B cell (primary cell): ENCODE measurements around the gene CIBAR2. TPM values are rescaled to one million over a fixed set of nuclear protein-coding genes. Genes with fewer than 3 reads are reported as not detected.

Experiments
- ATAC-seq: fragments of 200-7000 bp; cut with Tn5 transposase; one replicate; pipeline ENCODE4 v1.10.0; 2021; ENCODE audit warnings: low read depth, mild to moderate bottlenecking, moderate number of reproducible peaks, moderate library complexity
- CTCF ChIA-PET: fragments of 350-600 bp; sonication (Branson Sonifier 250); formaldehyde crosslinking; loops from one replicate; lab custom pipeline; 2021; ENCODE audit warnings: antibody characterized with exemption, inconsistent platforms; lab: Charles Lee
- POLR2A ChIA-PET: fragments of 350-600 bp; sonication (Branson Sonifier 250); formaldehyde crosslinking; loops from one replicate; lab custom pipeline; 2021; ENCODE audit warnings: antibody characterized with exemption; lab: Charles Lee
- DNase-seq: peaks from one replicate; pipeline ENCODE4 v3.0.0; 2013
- H2AFZ ChIP-seq: 2 replicates; pipeline ENCODE4 v1.6.1; 2012; ENCODE audit warnings: mild to moderate bottlenecking, low read depth, low read length; ENCODE audit not compliant: insufficient read depth, poor library complexity, severe bottlenecking
- H3K27ac ChIP-seq, 2 donors: 1 replicate in 1 of 2; 2 replicates in 1 of 2; pipeline ENCODE4 v1.5.1; 2012 to 2013; ENCODE audit warnings: low read length in 2 of 2, mild to moderate bottlenecking in 2 of 2, moderate library complexity in 1 of 2
- H3K27me3 ChIP-seq, 4 experiments: fragments of 200-600 bp in 1 of 4; sonication (generic) in 1 of 4; replicated peaks in 1 of 4; 1 replicate in 2 of 4; 2 replicates in 2 of 4; pipeline versions ENCODE4 v1.6.1 to v1.7.0; 2013 to 2016; ENCODE audit warnings: low read length in 3 of 4, mild to moderate bottlenecking in 2 of 4, mixed read lengths in 1 of 4, moderate library complexity in 1 of 4; ENCODE audit not compliant: insufficient read depth in 4 of 4, control insufficient read depth in 3 of 4; ENCODE audit errors: control extremely low read depth in 1 of 4
- H3K36me3 ChIP-seq, 2 experiments: replicated peaks in 1 of 2; 1 replicate in 1 of 2; 2 replicates in 1 of 2; pipeline versions ENCODE4 v1.6.1 to v1.7.1; 2013; ENCODE audit warnings: low read length in 1 of 2; ENCODE audit not compliant: insufficient read depth in 2 of 2, control insufficient read depth in 1 of 2; ENCODE audit errors: control extremely low read depth in 1 of 2, extremely low read depth in 1 of 2
- H3K4me1 ChIP-seq, 2 donors: fragments of 200-600 bp in 1 of 2; sonication (generic) in 1 of 2; 1 replicate in 1 of 2; 2 replicates in 1 of 2; pipeline versions ENCODE4 v1.5.1 to v1.6.1; 2013 to 2017; ENCODE audit warnings: low read length in 2 of 2; ENCODE audit not compliant: control insufficient read depth in 2 of 2, insufficient read depth in 2 of 2
- H3K4me2 ChIP-seq: replicated peaks from 2 replicates; pipeline ENCODE3; 2012; ENCODE audit warnings: mild to moderate bottlenecking, low read depth, low read length; ENCODE audit not compliant: poor library complexity, severe bottlenecking
- H3K4me3 ChIP-seq, 5 experiments: fragments of 200-600 bp in 1 of 5; sonication (generic) in 1 of 5; 1 replicate in 3 of 5; 2 replicates in 2 of 5; pipeline versions ENCODE4 v1.5.1 to v1.7.0; 2011 to 2016; ENCODE audit warnings: low read length in 4 of 5, mild to moderate bottlenecking in 4 of 5, low read depth in 2 of 5, control low read depth in 1 of 5, moderate library complexity in 1 of 5; ENCODE audit not compliant: insufficient read depth in 1 of 5; ENCODE audit errors: control extremely low read depth in 1 of 5, extremely low read depth in 1 of 5
- H3K79me2 ChIP-seq: fragments of 200-600 bp; sonication (generic); one replicate; pipeline ENCODE4 v1.6.0; 2016; ENCODE audit warnings: low read length; ENCODE audit not compliant: control insufficient read depth, insufficient read depth
- H3K9ac ChIP-seq: fragments of 200-600 bp; sonication (generic); 2 replicates; pipeline ENCODE4 v1.6.1; 2017; ENCODE audit warnings: mild to moderate bottlenecking, low read length, moderate library complexity
- H3K9me3 ChIP-seq, 3 donors: one replicate each; pipeline versions ENCODE4 v1.6.1 to v1.7.1; 2013; ENCODE audit warnings: low read length in 2 of 3; ENCODE audit not compliant: control insufficient read depth in 2 of 3, insufficient read depth in 1 of 3; ENCODE audit errors: control extremely low read depth in 1 of 3
- H4K20me1 ChIP-seq: 2 replicates; pipeline ENCODE4 v1.6.0; 2012; ENCODE audit warnings: mild to moderate bottlenecking, low read length; ENCODE audit not compliant: insufficient read depth, control insufficient read depth, poor library complexity, severe bottlenecking
- H3K27ac Mint-ChIP-seq: one replicate; pipeline ENCODE4 v1.8.0; 2021; ENCODE audit warnings: mixed read lengths
- H3K27me3 Mint-ChIP-seq: one replicate; pipeline ENCODE4 v1.8.0; 2021; ENCODE audit warnings: mixed read lengths
- H3K4me1 Mint-ChIP-seq: one replicate; pipeline ENCODE4 v1.8.0; 2021; ENCODE audit warnings: mixed read lengths
- H3K4me3 Mint-ChIP-seq: one replicate; pipeline ENCODE4 v1.8.0; 2021; ENCODE audit warnings: mixed read lengths
- H3K9me3 Mint-ChIP-seq: one replicate; pipeline ENCODE4 v1.8.0; 2022; ENCODE audit warnings: mixed read lengths; ENCODE audit not compliant: insufficient read depth
- EZH2 ChIP-seq: IDR thresholded peaks from 2 replicates; pipeline ENCODE4 v1.6.1; 2012; ENCODE audit warnings: borderline replicate concordance, low read depth, mild to moderate bottlenecking, moderate library complexity, low read length; ENCODE audit not compliant: insufficient read depth, poor library complexity, severe bottlenecking
- WGBS: methylation state at CpG from one replicate; pipeline ENCODE4 v1.1.5; 2013; ENCODE audit warnings: missing lambda C conversion rate; ENCODE audit not compliant: insufficient coverage; 5-methylcytosine and 5-hydroxymethylcytosine counted together
- intact Hi-C: fragments of 100-400 bp; cut with micrococcal nuclease; formaldehyde crosslinking; loops from one replicate; pipeline ENCODE4 v1.10.0; 2022
- polyA plus RNA-seq: library from polyadenylated mRNA; depleted of rRNA; stranded (reverse); fragments of >200 nt; gene quantifications from 2 replicates; pipeline ENCODE4 v1.2.3, GENCODE V29; 2012
- total RNA-seq, 2 donors: library from RNA; stranded (reverse); fragments of 120-200 nt in 1 of 2; gene quantifications; 1 replicate in 1 of 2; 2 replicates in 1 of 2; pipeline versions ENCODE4 v1.2.3 to v1.2.4, GENCODE V29; 2013 to 2022
- TF ChIP-seq, protein P1 (sequence below): fragments of 200-600 bp; IDR thresholded peaks from one replicate; pipeline ENCODE4 v1.8.0; 2022; ENCODE audit warnings: antibody characterized with exemption, mild to moderate bottlenecking

The CIBAR2 gene
- total and polyA plus RNA-seq, 2 donors (not counting 1 experiment from before 2014, with no cell fraction given) = not detected

DNA sequence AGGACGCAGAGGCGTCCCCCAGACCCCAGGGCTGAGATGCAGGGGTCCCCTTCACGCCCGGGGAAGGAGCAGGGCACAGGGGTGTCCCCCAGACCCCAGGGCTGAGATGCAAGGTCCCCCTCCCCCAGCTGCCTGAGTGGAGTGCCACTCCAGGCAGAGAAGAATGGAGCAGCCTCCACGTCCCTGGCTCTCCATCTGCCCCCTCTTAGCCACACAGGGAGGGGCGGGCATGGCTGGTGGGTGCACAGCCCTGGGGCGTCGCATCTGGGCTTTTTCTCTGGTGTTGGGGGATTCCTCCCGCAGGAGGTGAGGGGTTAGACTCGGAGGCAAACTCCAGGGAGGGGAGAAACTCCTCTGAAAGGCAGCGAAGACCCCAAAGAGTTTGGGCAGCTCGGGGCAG is 17.5 kb downstream of the CIBAR2 start:
- no peak overlapping the region for H3K9ac ChIP-seq
- no peaks in the 10 kb centered on the region for H3K4me1 Mint-ChIP-seq
- H3K36me3 ChIP-seq = no peaks in the 10 kb centered on the region
- no peak overlapping the region for H3K27ac ChIP-seq
- H3K4me3 Mint-ChIP-seq = no peak overlapping the region
- H3K4me1 ChIP-seq = no peaks in the 10 kb centered on the region
- no peaks in the 10 kb centered on the region for H3K9me3 Mint-ChIP-seq
- ATAC-seq (no peak), DNase-seq (no peak)
- intact Hi-C loops = no loop called here
- POLR2A ChIA-PET = no interaction called here
- H3K27me3 ChIP-seq = no peaks in the 10 kb centered on the region
- H3K27me3 Mint-ChIP-seq = peaks cover 11% of the 10 kb centered on the region
- CTCF ChIA-PET = interaction anchor here (0.9 kb wide), 1 partner anchor 8 kb away, joined by 4 read pairs; no protein-coding TSS in a partner anchor
- H3K4me2 ChIP-seq = no peak overlapping the region
- no peaks in the 10 kb centered on the region for H4K20me1 ChIP-seq
- no peaks in the 10 kb centered on the region for H3K9me3 ChIP-seq
- no peak overlapping the region for H3K27ac Mint-ChIP-seq
- TF ChIP-seq EZH2 = no peak
- TF ChIP-seq, protein P1, sequence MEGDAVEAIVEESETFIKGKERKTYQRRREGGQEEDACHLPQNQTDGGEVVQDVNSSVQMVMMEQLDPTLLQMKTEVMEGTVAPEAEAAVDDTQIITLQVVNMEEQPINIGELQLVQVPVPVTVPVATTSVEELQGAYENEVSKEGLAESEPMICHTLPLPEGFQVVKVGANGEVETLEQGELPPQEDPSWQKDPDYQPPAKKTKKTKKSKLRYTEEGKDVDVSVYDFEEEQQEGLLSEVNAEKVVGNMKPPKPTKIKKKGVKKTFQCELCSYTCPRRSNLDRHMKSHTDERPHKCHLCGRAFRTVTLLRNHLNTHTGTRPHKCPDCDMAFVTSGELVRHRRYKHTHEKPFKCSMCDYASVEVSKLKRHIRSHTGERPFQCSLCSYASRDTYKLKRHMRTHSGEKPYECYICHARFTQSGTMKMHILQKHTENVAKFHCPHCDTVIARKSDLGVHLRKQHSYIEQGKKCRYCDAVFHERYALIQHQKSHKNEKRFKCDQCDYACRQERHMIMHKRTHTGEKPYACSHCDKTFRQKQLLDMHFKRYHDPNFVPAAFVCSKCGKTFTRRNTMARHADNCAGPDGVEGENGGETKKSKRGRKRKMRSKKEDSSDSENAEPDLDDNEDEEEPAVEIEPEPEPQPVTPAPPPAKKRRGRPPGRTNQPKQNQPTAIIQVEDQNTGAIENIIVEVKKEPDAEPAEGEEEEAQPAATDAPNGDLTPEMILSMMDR = no peak
- 79% methylated on average over 7 of the region's 12 CpGs for WGBS
- no peak overlapping the region for H2AFZ ChIP-seq
- H3K79me2 ChIP-seq = no peaks in the 10 kb centered on the region
- no peak overlapping the region for H3K4me3 ChIP-seq

DNA sequence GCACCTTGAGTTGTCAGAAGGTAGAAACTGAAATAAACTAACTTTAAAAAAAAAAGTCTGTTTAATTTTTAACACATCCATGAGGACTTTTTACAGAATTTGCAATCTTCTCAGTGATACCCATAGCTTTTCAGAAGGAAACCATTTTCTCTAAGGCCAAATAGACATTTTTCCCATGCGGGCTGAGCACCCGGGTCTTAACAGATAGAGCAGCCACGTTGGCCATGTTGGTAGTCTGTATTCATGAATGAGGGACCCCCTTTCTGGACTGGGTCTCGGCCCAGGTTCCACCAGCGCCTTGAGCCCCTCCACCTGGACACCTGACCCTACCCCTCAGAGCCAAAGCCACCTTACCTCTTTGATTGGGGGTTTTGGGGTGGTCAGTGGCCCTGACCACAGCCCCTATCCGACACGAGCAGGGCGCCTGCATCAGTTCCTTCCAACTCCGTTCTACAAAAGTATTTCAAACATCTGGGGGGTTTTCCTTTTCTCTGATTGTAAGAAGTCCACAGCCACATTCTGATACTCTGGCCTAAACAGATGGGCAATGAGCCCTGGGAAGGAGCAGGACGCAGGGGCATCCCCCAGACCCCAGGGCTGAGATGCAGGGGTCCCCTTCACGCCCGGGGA is 18.0 kb downstream of the CIBAR2 start:
- intact Hi-C loops = no loop called here
- H3K27me3 Mint-ChIP-seq = peaks cover 11% of the 10 kb centered on the region
- no peak overlapping the region for H3K4me3 Mint-ChIP-seq
- TF ChIP-seq, protein P1 = no peak
- no peak for TF ChIP-seq EZH2
- no peaks in the 10 kb centered on the region for H4K20me1 ChIP-seq
- no peak overlapping the region for H3K4me3 ChIP-seq
- no peaks in the 10 kb centered on the region for H3K4me1 Mint-ChIP-seq
- no peaks in the 10 kb centered on the region for H3K27me3 ChIP-seq
- no peak overlapping the region for H3K27ac Mint-ChIP-seq
- H3K4me1 ChIP-seq = no peaks in the 10 kb centered on the region
- no peak for ATAC-seq
- 95% methylated on average over 5 of the region's 12 CpGs for WGBS
- H3K9me3 ChIP-seq = no peaks in the 10 kb centered on the region
- H3K36me3 ChIP-seq = no peaks in the 10 kb centered on the region
- no peak overlapping the region for H3K9ac ChIP-seq
- H2AFZ ChIP-seq = no peak overlapping the region
- no peaks in the 10 kb centered on the region for H3K9me3 Mint-ChIP-seq
- ChIA-PET CTCF (no interaction called here), POLR2A (no interaction called here)
- H3K27ac ChIP-seq = no peak overlapping the region
- DNase-seq = no peak
- H3K4me2 ChIP-seq = no peak overlapping the region
- H3K79me2 ChIP-seq = no peaks in the 10 kb centered on the region
